Fibroblast of lung (primary cell): Measurements from ENCODE around the gene CYP2S1.

Source experiments
- EZH2 ChIP-seq: IDR thresholded peaks from 2 replicates; pipeline ENCODE4 v1.5.1; 2012; ENCODE audit warnings: low read length, control low read depth, mild to moderate bottlenecking; ENCODE audit errors: missing control alignments
- TF ChIP-seq, protein P1 (sequence below), 2 donors: IDR thresholded peaks in 1 of 2; conservative IDR thresholded peaks in 1 of 2; 1 replicate in 1 of 2; 2 replicates in 1 of 2; pipeline ENCODE4 v1.5.1; 2011 to 2012; ENCODE audit warnings: low read length in 2 of 2, control low read depth in 1 of 2, inconsistent platforms in 1 of 2, low read depth in 1 of 2, mild to moderate bottlenecking in 1 of 2

GRCh38 chr19:41214161-41214560 is 21.1 kb downstream of the CYP2S1 start:
- TF ChIP-seq, protein P1, sequence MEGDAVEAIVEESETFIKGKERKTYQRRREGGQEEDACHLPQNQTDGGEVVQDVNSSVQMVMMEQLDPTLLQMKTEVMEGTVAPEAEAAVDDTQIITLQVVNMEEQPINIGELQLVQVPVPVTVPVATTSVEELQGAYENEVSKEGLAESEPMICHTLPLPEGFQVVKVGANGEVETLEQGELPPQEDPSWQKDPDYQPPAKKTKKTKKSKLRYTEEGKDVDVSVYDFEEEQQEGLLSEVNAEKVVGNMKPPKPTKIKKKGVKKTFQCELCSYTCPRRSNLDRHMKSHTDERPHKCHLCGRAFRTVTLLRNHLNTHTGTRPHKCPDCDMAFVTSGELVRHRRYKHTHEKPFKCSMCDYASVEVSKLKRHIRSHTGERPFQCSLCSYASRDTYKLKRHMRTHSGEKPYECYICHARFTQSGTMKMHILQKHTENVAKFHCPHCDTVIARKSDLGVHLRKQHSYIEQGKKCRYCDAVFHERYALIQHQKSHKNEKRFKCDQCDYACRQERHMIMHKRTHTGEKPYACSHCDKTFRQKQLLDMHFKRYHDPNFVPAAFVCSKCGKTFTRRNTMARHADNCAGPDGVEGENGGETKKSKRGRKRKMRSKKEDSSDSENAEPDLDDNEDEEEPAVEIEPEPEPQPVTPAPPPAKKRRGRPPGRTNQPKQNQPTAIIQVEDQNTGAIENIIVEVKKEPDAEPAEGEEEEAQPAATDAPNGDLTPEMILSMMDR (conservative IDR thresholded peaks at IDR 0.05 in 1 of 2, IDR thresholded peaks at IDR 0.05 in 1 of 2; ENCODE audit: low read depth in 1 of 2, low read length in 2 of 2): no peak
- no peak for TF ChIP-seq EZH2
